ENCODE data around the gene CLTCL1.

- TF ChIP-seq CTCF (optimal IDR thresholded peaks at IDR 0.05 in 1 of 3, IDR thresholded peaks at IDR 0.05 in 1 of 3, conservative IDR thresholded peaks at IDR 0.05 in 1 of 3; ENCODE audit: extremely low read depth in 1 of 3, insufficient read depth in 2 of 3, low read length in 3 of 3) (no peak), EZH2 (IDR thresholded peaks at IDR 0.05; ENCODE audit: low read length) (no peak)
Observed at GRCh38 chr22:19176732-19177131, 114.8 kb downstream of the CLTCL1 start.
